ENCODE results near the gene AURKAIP1. TPM values are rescaled to one million over a fixed set of nuclear protein-coding genes. Genes with fewer than 3 reads are reported as not detected.

Gene AURKAIP1
- total RNA-seq, 3 donors from 2014 or later = 150 to 180 (median 177) TPM

DNA sequence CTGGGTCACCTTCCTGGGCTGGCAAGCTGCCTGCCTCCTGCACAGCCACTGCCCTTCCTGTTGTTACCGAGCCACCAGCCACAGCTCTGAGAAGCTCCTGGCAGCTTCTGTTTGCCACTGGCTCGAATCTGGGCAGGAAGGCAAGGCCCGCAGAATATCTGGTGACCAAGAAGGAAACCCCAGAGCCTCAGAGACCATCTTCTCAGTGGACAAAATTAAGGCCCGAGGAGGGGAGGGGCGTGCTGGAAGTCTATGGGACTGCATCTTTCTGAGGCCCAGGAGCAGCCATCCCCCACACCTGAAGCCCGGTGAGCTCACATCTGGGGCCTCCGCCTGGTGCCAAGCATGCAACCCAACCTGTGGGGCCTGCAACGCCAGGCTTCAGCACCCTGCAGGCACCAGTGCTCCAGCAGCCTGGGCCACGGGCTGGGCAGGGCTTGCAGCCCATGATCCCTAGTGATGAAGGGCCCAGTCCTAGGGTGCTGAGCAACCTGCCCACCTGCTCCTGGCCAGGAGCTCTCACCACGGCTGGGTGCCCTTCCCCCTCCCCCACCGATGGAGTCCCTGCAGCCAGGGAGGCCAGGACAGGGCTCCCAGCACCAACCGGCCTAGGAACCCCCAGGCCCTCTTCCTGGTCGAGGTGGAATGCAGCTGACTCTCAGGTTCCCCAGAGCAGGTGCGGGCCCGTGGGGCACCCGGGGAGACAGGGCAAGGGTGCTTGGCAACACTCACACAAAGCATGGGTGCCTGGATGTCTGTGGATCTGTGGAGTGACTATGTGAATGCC lies 49.5 kb downstream of the AURKAIP1 start:
- H3K4me3 ChIP-seq = peak overlapping the region; percentile 84
- H3K4me1 ChIP-seq (ENCODE audit: low read depth) = peaks cover 23% of the 10 kb centered on the region
- no peaks in the 10 kb centered on the region for H3K9me3 ChIP-seq
- peak in 2 of 3 donors; percentile 70 to 77 for DNase-seq
- peak; percentile 65 for ATAC-seq
- TF ChIP-seq, protein P1, sequence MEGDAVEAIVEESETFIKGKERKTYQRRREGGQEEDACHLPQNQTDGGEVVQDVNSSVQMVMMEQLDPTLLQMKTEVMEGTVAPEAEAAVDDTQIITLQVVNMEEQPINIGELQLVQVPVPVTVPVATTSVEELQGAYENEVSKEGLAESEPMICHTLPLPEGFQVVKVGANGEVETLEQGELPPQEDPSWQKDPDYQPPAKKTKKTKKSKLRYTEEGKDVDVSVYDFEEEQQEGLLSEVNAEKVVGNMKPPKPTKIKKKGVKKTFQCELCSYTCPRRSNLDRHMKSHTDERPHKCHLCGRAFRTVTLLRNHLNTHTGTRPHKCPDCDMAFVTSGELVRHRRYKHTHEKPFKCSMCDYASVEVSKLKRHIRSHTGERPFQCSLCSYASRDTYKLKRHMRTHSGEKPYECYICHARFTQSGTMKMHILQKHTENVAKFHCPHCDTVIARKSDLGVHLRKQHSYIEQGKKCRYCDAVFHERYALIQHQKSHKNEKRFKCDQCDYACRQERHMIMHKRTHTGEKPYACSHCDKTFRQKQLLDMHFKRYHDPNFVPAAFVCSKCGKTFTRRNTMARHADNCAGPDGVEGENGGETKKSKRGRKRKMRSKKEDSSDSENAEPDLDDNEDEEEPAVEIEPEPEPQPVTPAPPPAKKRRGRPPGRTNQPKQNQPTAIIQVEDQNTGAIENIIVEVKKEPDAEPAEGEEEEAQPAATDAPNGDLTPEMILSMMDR (IDR thresholded peaks at IDR 0.05) = no peak
- intact Hi-C loops (cut with DNase I, micrococcal nuclease) = no loop called here
- peaks cover 3% of the 10 kb centered on the region for H3K36me3 ChIP-seq (ENCODE audit: low read depth)

DNA sequence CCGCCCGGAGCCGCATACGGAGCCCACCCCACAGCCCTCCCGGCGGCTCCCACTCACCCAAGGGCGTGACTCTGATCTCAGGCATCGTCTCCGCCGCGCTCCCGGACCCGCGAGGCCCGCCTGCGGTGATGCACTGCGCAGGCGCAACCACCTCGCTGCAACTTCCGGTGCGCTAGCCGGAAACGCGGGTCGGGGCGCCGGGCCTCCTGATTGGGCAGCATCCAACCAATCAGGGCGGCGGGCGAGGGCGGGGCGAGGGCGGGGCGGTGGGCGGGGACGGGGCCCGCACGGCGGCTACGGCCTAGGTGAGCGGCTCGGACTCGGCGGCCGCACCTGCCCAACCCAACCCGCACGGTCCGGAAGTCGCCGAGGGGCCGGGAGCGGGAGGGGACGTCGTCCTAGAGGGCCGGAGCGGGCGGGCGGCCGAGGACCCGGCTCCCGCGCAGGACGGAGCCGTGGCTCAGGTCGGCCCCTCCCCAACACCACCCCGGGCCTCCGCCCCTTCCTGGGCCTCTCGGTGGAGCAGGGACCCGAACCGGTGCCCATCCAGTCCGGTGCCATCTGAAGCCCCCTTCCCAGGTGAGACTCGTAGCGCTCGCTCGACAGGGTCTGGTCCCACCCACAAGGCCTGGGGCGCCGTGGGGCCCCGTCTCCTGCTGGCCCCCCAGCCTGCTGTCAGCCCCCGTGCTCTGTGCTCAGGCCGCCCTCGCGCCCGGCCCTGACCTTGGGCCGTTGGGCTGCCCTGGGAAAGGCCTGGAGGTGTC lies 50.3 kb downstream of the AURKAIP1 start, which contains the start of the genes CPTP and INTS11:
Gene CPTP, plus strand, starts transcription at position 279 of the 764 bp plus-strand sequence. CDS start 2,109 bp downstream, outside the sequence.
Gene INTS11, minus strand, starts transcription at position 137 of the 764 bp plus-strand sequence. Its CDS starts 52 bp downstream, at position 85.
- Histone ChIP-seq H3K4me1 (ENCODE audit: low read depth) (peaks cover 23% of the 10 kb centered on the region), H3K9me3 (no peaks in the 10 kb centered on the region), H3K36me3 (ENCODE audit: low read depth) (peaks cover 3% of the 10 kb centered on the region), H3K4me3 (peak within 1 kb of the TSS; percentile 84)
- intact Hi-C loops (cut with DNase I, micrococcal nuclease) = no loop called here
- TF ChIP-seq, protein P1 (IDR thresholded peaks at IDR 0.05) = no peak
- ATAC-seq = peak; percentile 91
- DNase-seq = peak; percentile 93 to 97 (median 96)

DNA sequence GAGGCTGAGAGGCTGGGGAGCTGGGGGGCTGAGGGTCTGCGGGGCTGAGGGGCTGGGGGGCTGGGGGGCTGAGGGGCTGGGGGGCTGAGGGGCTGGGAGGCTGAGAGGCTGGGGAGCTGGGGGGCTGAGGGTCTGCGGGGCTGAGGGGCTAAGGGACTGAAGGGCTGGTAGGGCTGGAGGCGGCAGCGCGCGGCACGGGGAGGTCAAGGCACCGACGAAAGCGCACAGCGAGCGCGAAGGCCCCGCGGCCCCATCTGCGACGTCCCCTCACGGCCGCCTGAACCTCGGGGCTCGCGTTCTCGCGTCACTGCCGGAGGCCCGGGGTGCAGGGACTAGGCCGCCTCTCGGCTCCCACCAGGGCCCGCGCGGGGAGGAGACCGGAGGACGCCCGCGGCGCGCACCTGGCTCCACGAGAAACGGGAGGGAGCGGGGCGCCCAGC lies 50.9 kb downstream of the AURKAIP1 start:
- no peak for DNase-seq
- intact Hi-C loops (cut with DNase I, micrococcal nuclease) = no loop called here
- peaks cover 3% of the 10 kb centered on the region for H3K36me3 ChIP-seq (ENCODE audit: low read depth)
- peaks cover 23% of the 10 kb centered on the region for H3K4me1 ChIP-seq (ENCODE audit: low read depth)
- no peaks in the 10 kb centered on the region for H3K9me3 ChIP-seq
- H3K4me3 ChIP-seq = peak overlapping the region; percentile 84
- ATAC-seq = peak; percentile 15
- TF ChIP-seq, protein P1 (IDR thresholded peaks at IDR 0.05) = no peak

Small RNA genes within 50 kb of the gene (microRNA-seq; reads per million reads assigned to microRNA genes)
- not detected for gene MIR6808

Other genes starting within 250 kb of the AURKAIP1 start
- gene TTLL10, start 201.3 kb downstream of the AURKAIP1 start, total RNA-seq = 1 to 10 TPM in 2 of 3 donors, under 1 TPM in 1; 0.32 to 4.4 (median 1.8) TPM
- gene TNFRSF18, start 168.6 kb downstream of the AURKAIP1 start, total RNA-seq = 1 to 10 TPM; 1.6 to 2.2 (median 2.2) TPM
- gene TNFRSF4, start 161.1 kb downstream of the AURKAIP1 start, total RNA-seq = 1 to 10 TPM in 1 of 3 donors, under 1 TPM in 2; 0.69 to 1.2 (median 0.80) TPM
- 100 to 1,000 TPM; 169 to 257 (median 226) TPM for gene SDF4, start 143.2 kb downstream of the AURKAIP1 start, total RNA-seq
- 10 to 100 TPM in 1 of 3 donors, 1 to 10 TPM in 2; 7.3 to 12.5 (median 9.0) TPM for gene B3GALT6, start 143.0 kb downstream of the AURKAIP1 start, total RNA-seq
- 10 to 100 TPM; 21.5 to 54.0 (median 36.5) TPM for gene C1QTNF12, start 128.5 kb downstream of the AURKAIP1 start, total RNA-seq
- gene UBE2J2, start 101.4 kb downstream of the AURKAIP1 start, total RNA-seq = 10 to 100 TPM; 49.8 to 65.8 (median 61.1) TPM
- gene SCNN1D, start 94.8 kb downstream of the AURKAIP1 start, total RNA-seq = 1 to 10 TPM; 3.5 to 5.4 (median 4.5) TPM
- 10 to 100 TPM; 42.1 to 76.9 (median 44.8) TPM for gene ACAP3, start 67.3 kb downstream of the AURKAIP1 start, total RNA-seq
- gene PUSL1, start 66.6 kb downstream of the AURKAIP1 start, total RNA-seq = 10 to 100 TPM; 12.4 to 15.9 (median 15.4) TPM
- gene INTS11, start 50.5 kb downstream of the AURKAIP1 start, total RNA-seq = 100 to 1,000 TPM in 1 of 3 donors, 10 to 100 TPM in 2; 89.9 to 127 (median 95.5) TPM
- 10 to 100 TPM; 41.2 to 77.9 (median 55.5) TPM for gene CPTP, start 50.4 kb downstream of the AURKAIP1 start, total RNA-seq
- gene TAS1R3, start 43.9 kb downstream of the AURKAIP1 start, total RNA-seq = 1 to 10 TPM in 1 of 3 donors, under 1 TPM in 2; 0.57 to 1.1 (median 0.96) TPM
- gene DVL1, start 25.8 kb downstream of the AURKAIP1 start, total RNA-seq = 10 to 100 TPM; 51.7 to 95.3 (median 73.1) TPM
- gene MXRA8, start 16.7 kb downstream of the AURKAIP1 start, total RNA-seq = 10 to 100 TPM in 2 of 3 donors, 1 to 10 TPM in 1; 6.8 to 62.1 (median 20.8) TPM
- gene CCNL2, start 24.1 kb upstream of the AURKAIP1 start, total RNA-seq = 100 to 1,000 TPM; 123 to 172 (median 151) TPM
- gene MRPL20, start 32.1 kb upstream of the AURKAIP1 start, total RNA-seq = 100 to 1,000 TPM in 2 of 3 donors, 10 to 100 TPM in 1; 75.7 to 106 (median 105) TPM
- gene ANKRD65, start 46.1 kb upstream of the AURKAIP1 start, total RNA-seq = 10 to 100 TPM in 1 of 3 donors, 1 to 10 TPM in 1, under 1 TPM in 1; 0.81 to 11.3 (median 1.9) TPM
- 10 to 100 TPM; 38.5 to 89.4 (median 74.3) TPM for gene VWA1, start 60.5 kb upstream of the AURKAIP1 start, total RNA-seq
- gene ATAD3C, start 74.5 kb upstream of the AURKAIP1 start, total RNA-seq = 1 to 10 TPM in 1 of 3 donors, under 1 TPM in 2; 0.35 to 1.4 (median 0.55) TPM
- gene ATAD3B, start 96.6 kb upstream of the AURKAIP1 start, total RNA-seq = 10 to 100 TPM; 22.8 to 30.9 (median 25.4) TPM
- 10 to 100 TPM; 18.8 to 35.1 (median 20.8) TPM for gene ATAD3A, start 137.0 kb upstream of the AURKAIP1 start, total RNA-seq
- gene TMEM240, start 165.4 kb upstream of the AURKAIP1 start, total RNA-seq = 10 to 100 TPM in 1 of 3 donors, 1 to 10 TPM in 1, not detected in 1; 1.5 to 12.2 TPM
- gene SSU72, start 199.7 kb upstream of the AURKAIP1 start, total RNA-seq = 100 to 1,000 TPM; 117 to 123 (median 120) TPM
- 1 to 10 TPM; 1.2 to 3.2 (median 3.1) TPM for gene FNDC10, start 224.9 kb upstream of the AURKAIP1 start, total RNA-seq
- 100 to 1,000 TPM in 2 of 3 donors, 10 to 100 TPM in 1; 67.8 to 118 (median 109) TPM for gene MIB2, start 240.3 kb upstream of the AURKAIP1 start, total RNA-seq